HepG2 (cell line): ENCODE results near the gene DDX50. TPM values are rescaled to one million over a fixed set of nuclear protein-coding genes. Genes with fewer than 3 reads are reported as not detected.
A peak's percentile ranks its signal among the peaks of the same experiment; 100 is the strongest.

Experiments
- ATAC-seq: fragments of 200-7000 bp; cut with Tn5 transposase; 3 replicates; pipeline ENCODE4 v1.9.1; 2020; ENCODE audit warnings: mild to moderate bottlenecking, moderate library complexity
- BruUV-seq: library from RNA; stranded (reverse); fragments of 400-500 nt; replicated peaks from 2 replicates; lab custom pipeline; 2021; lab: Mats Ljungman, UMichigan
- CTCF ChIA-PET: fragments of 300-600 bp; formaldehyde crosslinking; extraction: SDS; loops from one replicate; lab custom pipeline; 2021; ENCODE audit warnings: low total read pairs, inconsistent platforms, low intra/inter-chr PET ratio; lab: Yijun Ruan, JAX
- POLR2A ChIA-PET: fragments of 350-600 bp; sonication (Branson Sonifier 250); formaldehyde crosslinking; loops from one replicate; lab custom pipeline; 2020; ENCODE audit warnings: antibody characterized with exemption, inconsistent platforms; lab: Yijun Ruan, JAX
- DNase-seq: peaks from one replicate; pipeline ENCODE4 v3.0.0-alpha.2; 2015; ENCODE audit warnings: low spot score
- FAIRE-seq: peaks from 3 replicates; lab custom pipeline; 2011; peaks lifted over from hg19 to GRCh38; lab: Jason Lieb, UNC
- H2AFZ ChIP-seq: one replicate; pipeline ENCODE4 v1.6.1; 2011; ENCODE audit warnings: low read length, inconsistent platforms
- H3K27ac ChIP-seq: fragments of 300-600 bp; 3 replicates; pipeline ENCODE4 v1.8.0; 2011; ENCODE audit warnings: mixed run types, mild to moderate bottlenecking, mixed read lengths, low read length, inconsistent platforms; ENCODE audit not compliant: insufficient read depth; ENCODE audit errors: extremely low read length
- H3K27me3 ChIP-seq, 2 experiments: fragments of 200-600 bp in 1 of 2; 2 replicates in 1 of 2; 3 replicates in 1 of 2; pipeline versions ENCODE4 v1.6.0 to v1.8.0; 2011; ENCODE audit warnings: low read length in 2 of 2, mild to moderate bottlenecking in 2 of 2, moderate library complexity in 2 of 2, inconsistent platforms in 1 of 2; ENCODE audit not compliant: insufficient read depth in 2 of 2, control insufficient read depth in 1 of 2
- H3K36me3 ChIP-seq, 2 experiments: fragments of 200-600 bp in 1 of 2; replicated peaks in 1 of 2; 2 replicates in 1 of 2; 3 replicates in 1 of 2; pipeline versions ENCODE4 v1.5.1 to v1.8.0; 2011; ENCODE audit warnings: low read length in 2 of 2, inconsistent platforms in 1 of 2; ENCODE audit not compliant: insufficient read depth in 2 of 2, control insufficient read depth in 1 of 2
- H3K4me1 ChIP-seq: 2 replicates; pipeline ENCODE4 v1.5.1; 2012; ENCODE audit warnings: low read length, inconsistent platforms; ENCODE audit not compliant: insufficient read depth
- H3K4me2 ChIP-seq: 2 replicates; pipeline ENCODE4 v1.6.0; 2011; ENCODE audit warnings: low read depth, low read length, inconsistent platforms
- H3K4me3 ChIP-seq, 3 experiments: fragments of 200-600 bp in 1 of 3; sonication (generic), shearing (Covaris generic) in 1 of 3; replicated peaks in 1 of 3; 2 replicates each; pipeline ENCODE4 v1.5.1; 2011 to 2016; ENCODE audit warnings: low read length in 3 of 3, inconsistent platforms in 2 of 3, low read depth in 2 of 3, mild to moderate bottlenecking in 2 of 3, control low read depth in 1 of 3, mixed read lengths in 1 of 3; ENCODE audit not compliant: insufficient read depth in 1 of 3
- H3K79me2 ChIP-seq: one replicate; pipeline ENCODE4 v1.6.1; 2011; ENCODE audit warnings: low read length, inconsistent platforms; ENCODE audit not compliant: insufficient read depth
- H3K9ac ChIP-seq: 2 replicates; pipeline ENCODE4 v1.6.0; 2011; ENCODE audit warnings: mild to moderate bottlenecking, low read depth, low read length, inconsistent platforms; ENCODE audit not compliant: insufficient read depth
- H3K9me3 ChIP-seq: 2 replicates; pipeline ENCODE4 v1.5.1; 2012; ENCODE audit warnings: mild to moderate bottlenecking, low read length
- H4K20me1 ChIP-seq: 2 replicates; pipeline ENCODE4 v1.6.0; 2011; ENCODE audit warnings: inconsistent platforms, mild to moderate bottlenecking, low read length, moderate library complexity; ENCODE audit not compliant: insufficient read depth
- AHR ChIP-seq: IDR thresholded peaks from 2 replicates; pipeline ENCODE4 v1.6.1; 2018; ENCODE audit warnings: missing genetic modification reagents, missing compliant biosample characterization
- BCL6 ChIP-seq: IDR thresholded peaks from 2 replicates; pipeline ENCODE4 v1.6.1; 2016; ENCODE audit warnings: missing genetic modification reagents, missing compliant biosample characterization
- JUNB ChIP-seq: sonication (generic); formaldehyde crosslinking; IDR thresholded peaks from 2 replicates; pipeline ENCODE4 v1.8.0; 2022; ENCODE audit warnings: missing genetic modification reagents, mild to moderate bottlenecking, borderline replicate concordance
- NCOA5 ChIP-seq: sonication (generic); formaldehyde crosslinking; IDR thresholded peaks from 2 replicates; pipeline ENCODE4 v1.4.0; 2020; ENCODE audit warnings: missing genetic modification reagents
- NFE2L2 ChIP-seq: fragments of 150-350 bp; IDR thresholded peaks from 2 replicates; pipeline ENCODE4 v1.6.1; 2014; ENCODE audit warnings: low read length
- POLR2AphosphoS2 ChIP-seq: IDR thresholded peaks from 2 replicates; pipeline ENCODE4 v1.6.1; 2011; ENCODE audit warnings: low read depth, low read length, improper control_type of control experiment
- RCOR2 ChIP-seq: IDR thresholded peaks from 2 replicates; pipeline ENCODE4 v1.6.1; 2016; ENCODE audit warnings: missing biosample characterization, missing genetic modification reagents
- ZC3H4 ChIP-seq: sonication (generic); formaldehyde crosslinking; IDR thresholded peaks from 2 replicates; pipeline ENCODE4 v1.4.0; 2020; ENCODE audit warnings: missing genetic modification reagents, borderline replicate concordance
- ZNF230 ChIP-seq: sonication (generic); formaldehyde crosslinking; IDR thresholded peaks from 2 replicates; pipeline ENCODE4 v1.4.0; 2020; ENCODE audit warnings: mild to moderate bottlenecking, missing genetic modification reagents
- ZNF513 ChIP-seq: sonication (generic); formaldehyde crosslinking; conservative IDR thresholded peaks from 2 replicates; pipeline ENCODE4 v1.5.0; 2020; ENCODE audit warnings: missing genetic modification reagents
- ZNF607 ChIP-seq: sonication (generic); formaldehyde crosslinking; IDR thresholded peaks from 2 replicates; pipeline ENCODE4 v1.5.1; 2020; ENCODE audit warnings: missing genetic modification reagents, mild to moderate bottlenecking, borderline replicate concordance
- ZNF709 ChIP-seq: sonication (generic); formaldehyde crosslinking; IDR thresholded peaks from 2 replicates; pipeline ENCODE4 v1.5.0; 2020; ENCODE audit warnings: mild to moderate bottlenecking, missing genetic modification reagents
- ZNF816 ChIP-seq: sonication (generic); formaldehyde crosslinking; IDR thresholded peaks from 2 replicates; pipeline ENCODE4 v1.8.0; 2022; ENCODE audit warnings: missing genetic modification reagents, mild to moderate bottlenecking, borderline replicate concordance
- ZNF841 ChIP-seq: sonication (generic); formaldehyde crosslinking; IDR thresholded peaks from 2 replicates; pipeline ENCODE4 v1.8.1; 2023; ENCODE audit warnings: missing genetic modification reagents, borderline replicate concordance
- WGBS: methylation state at CpG from one replicate; pipeline ENCODE4 v1.1.6; 2017; ENCODE audit warnings: low lambda C conversion rate; 5-methylcytosine and 5-hydroxymethylcytosine counted together
- in situ Hi-C: cut with HindIII; loops from 2 replicates; pipeline ENCODE4 v1.10.0; 2017; ENCODE audit warnings: low pct_unique_long_range_greater_than_20kb; ENCODE audit not compliant: extremely low pct_ligation_motif_present
- intact Hi-C: fragments of 100-400 bp; cut with micrococcal nuclease; formaldehyde crosslinking; loops from one replicate; pipeline ENCODE4 v1.10.0; 2022; ENCODE audit not compliant: unreplicated experiment
- polyA plus RNA-seq, 8 experiments: library from polyadenylated mRNA; depleted of rRNA in 3 of 8; stranded (reverse) in 7 of 8; unstranded in 1 of 8; fragments of >200 nt; fragmentation: Illumina TruSeq in 4 of 8; extraction: Trizol in 4 of 8; gene quantifications; 2 replicates each; pipeline versions ENCODE4 v1.2.1 to v1.2.3, GENCODE V29; 2011 to 2016; ENCODE audit warnings: low read depth in 4 of 8, missing spikeins in 1 of 8, mixed read lengths in 1 of 8; ENCODE audit not compliant: insufficient read depth in 1 of 8
- total RNA-seq, 5 experiments: library from RNA; depleted of rRNA; stranded (reverse); fragments of >200 nt; fragmentation: Illumina TruSeq; extraction: Trizol; gene quantifications; 2 replicates each; pipeline ENCODE4 v1.2.3, GENCODE V29; 2016; ENCODE audit warnings: low read depth in 1 of 5
- TF ChIP-seq, protein P1 (sequence below): IDR thresholded peaks from 2 replicates; pipeline ENCODE4 v1.4.0; 2020; ENCODE audit warnings: mild to moderate bottlenecking, missing genetic modification reagents
- TF ChIP-seq, protein P2 (sequence below): IDR thresholded peaks from 2 replicates; pipeline ENCODE4 v1.6.1; 2016; ENCODE audit warnings: control low read depth
- TF ChIP-seq, protein P3 (sequence below): sonication (generic); formaldehyde crosslinking; IDR thresholded peaks from 2 replicates; pipeline ENCODE4 v1.8.0; 2022; ENCODE audit warnings: missing genetic modification reagents, mild to moderate bottlenecking, inconsistent platforms, borderline replicate concordance

DDX50 gene
- total and polyA plus RNA-seq, 2 of the 13 experiments (the other 11 are each of a cell fraction or from before 2014, with no cell fraction given) = 19.0 to 38.2 TPM

DNA sequence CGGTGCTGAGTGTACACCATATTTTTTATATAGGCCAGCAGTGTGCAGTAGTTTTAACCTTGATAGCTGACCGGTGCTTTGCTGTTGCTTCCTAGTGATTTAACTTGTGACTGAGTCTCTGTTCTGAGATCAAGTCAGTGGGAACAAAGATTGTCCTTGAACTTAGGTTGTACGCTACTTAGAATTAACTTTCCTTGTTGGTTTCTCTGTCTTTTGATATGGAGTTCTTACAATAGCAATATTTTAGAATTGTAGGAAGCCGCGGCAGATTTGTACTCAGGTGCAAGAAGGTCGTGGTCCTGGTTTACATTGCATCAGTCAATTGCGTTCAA, 56.1 kb downstream of the DDX50 start:
- CTCF ChIA-PET = no interaction called here
- Histone ChIP-seq H3K79me2 (peaks cover 66% of the 10 kb centered on the region), H3K9me3 (no peaks in the 10 kb centered on the region), H3K27me3 (no peaks in the 10 kb centered on the region; a peak in 1 of 5 replicates), H3K36me3 (peaks cover 10 to 24% of the 10 kb centered on the region in 2 experiments), H3K4me2 (peak overlapping the region; percentile 95), H3K4me1 (peaks cover 32% of the 10 kb centered on the region), H3K9ac (peak overlapping the region; percentile 97), H4K20me1 (peaks cover 29% of the 10 kb centered on the region), H3K27ac (peak overlapping the region; percentile 91), H3K4me3 (peak overlapping the region; percentile 66 to 96 (median 90)), H2AFZ (no peak overlapping the region)
- ATAC-seq = no peak
- intact Hi-C loops = loop anchor here (5.0 kb wide), 1 partner anchor 135 kb away; no protein-coding TSS in a partner anchor
- DNase-seq = peak; percentile 5
- no TSS peak for BruUV-seq
- FAIRE-seq = no peak
- in situ Hi-C loops = no loop called here
- 0% methylated on average over 6 of the region's 7 CpGs for WGBS
- POLR2A ChIA-PET = interaction anchor here (2.3 kb wide), 1 partner anchor 11 kb away, joined by 8 read pairs; no protein-coding TSS in a partner anchor
- TF ChIP-seq POLR2AphosphoS2 = no peak
- TF ChIP-seq ZNF230 (CRISPR knock-in tag) = no peak
- no peak for TF ChIP-seq ZNF607 (CRISPR knock-in tag)
- TF ChIP-seq AHR (CRISPR knock-in tag) = no peak
- no peak for TF ChIP-seq ZNF709 (CRISPR knock-in tag)
- no peak for TF ChIP-seq RCOR2 (CRISPR knock-in tag)
- TF ChIP-seq, protein P1, sequence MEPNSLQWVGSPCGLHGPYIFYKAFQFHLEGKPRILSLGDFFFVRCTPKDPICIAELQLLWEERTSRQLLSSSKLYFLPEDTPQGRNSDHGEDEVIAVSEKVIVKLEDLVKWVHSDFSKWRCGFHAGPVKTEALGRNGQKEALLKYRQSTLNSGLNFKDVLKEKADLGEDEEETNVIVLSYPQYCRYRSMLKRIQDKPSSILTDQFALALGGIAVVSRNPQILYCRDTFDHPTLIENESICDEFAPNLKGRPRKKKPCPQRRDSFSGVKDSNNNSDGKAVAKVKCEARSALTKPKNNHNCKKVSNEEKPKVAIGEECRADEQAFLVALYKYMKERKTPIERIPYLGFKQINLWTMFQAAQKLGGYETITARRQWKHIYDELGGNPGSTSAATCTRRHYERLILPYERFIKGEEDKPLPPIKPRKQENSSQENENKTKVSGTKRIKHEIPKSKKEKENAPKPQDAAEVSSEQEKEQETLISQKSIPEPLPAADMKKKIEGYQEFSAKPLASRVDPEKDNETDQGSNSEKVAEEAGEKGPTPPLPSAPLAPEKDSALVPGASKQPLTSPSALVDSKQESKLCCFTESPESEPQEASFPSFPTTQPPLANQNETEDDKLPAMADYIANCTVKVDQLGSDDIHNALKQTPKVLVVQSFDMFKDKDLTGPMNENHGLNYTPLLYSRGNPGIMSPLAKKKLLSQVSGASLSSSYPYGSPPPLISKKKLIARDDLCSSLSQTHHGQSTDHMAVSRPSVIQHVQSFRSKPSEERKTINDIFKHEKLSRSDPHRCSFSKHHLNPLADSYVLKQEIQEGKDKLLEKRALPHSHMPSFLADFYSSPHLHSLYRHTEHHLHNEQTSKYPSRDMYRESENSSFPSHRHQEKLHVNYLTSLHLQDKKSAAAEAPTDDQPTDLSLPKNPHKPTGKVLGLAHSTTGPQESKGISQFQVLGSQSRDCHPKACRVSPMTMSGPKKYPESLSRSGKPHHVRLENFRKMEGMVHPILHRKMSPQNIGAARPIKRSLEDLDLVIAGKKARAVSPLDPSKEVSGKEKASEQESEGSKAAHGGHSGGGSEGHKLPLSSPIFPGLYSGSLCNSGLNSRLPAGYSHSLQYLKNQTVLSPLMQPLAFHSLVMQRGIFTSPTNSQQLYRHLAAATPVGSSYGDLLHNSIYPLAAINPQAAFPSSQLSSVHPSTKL (CRISPR knock-in tag) = no peak
- no peak for TF ChIP-seq JUNB
- TF ChIP-seq ZC3H4 (CRISPR knock-in tag) = no peak
- no peak for TF ChIP-seq BCL6
- TF ChIP-seq ZNF513 (CRISPR knock-in tag) = no peak
- TF ChIP-seq, protein P2, sequence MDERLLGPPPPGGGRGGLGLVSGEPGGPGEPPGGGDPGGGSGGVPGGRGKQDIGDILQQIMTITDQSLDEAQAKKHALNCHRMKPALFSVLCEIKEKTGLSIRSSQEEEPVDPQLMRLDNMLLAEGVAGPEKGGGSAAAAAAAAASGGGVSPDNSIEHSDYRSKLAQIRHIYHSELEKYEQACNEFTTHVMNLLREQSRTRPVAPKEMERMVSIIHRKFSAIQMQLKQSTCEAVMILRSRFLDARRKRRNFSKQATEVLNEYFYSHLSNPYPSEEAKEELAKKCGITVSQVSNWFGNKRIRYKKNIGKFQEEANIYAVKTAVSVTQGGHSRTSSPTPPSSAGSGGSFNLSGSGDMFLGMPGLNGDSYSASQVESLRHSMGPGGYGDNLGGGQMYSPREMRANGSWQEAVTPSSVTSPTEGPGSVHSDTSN (CRISPR knock-in tag) = no peak
- TF ChIP-seq, protein P3, sequence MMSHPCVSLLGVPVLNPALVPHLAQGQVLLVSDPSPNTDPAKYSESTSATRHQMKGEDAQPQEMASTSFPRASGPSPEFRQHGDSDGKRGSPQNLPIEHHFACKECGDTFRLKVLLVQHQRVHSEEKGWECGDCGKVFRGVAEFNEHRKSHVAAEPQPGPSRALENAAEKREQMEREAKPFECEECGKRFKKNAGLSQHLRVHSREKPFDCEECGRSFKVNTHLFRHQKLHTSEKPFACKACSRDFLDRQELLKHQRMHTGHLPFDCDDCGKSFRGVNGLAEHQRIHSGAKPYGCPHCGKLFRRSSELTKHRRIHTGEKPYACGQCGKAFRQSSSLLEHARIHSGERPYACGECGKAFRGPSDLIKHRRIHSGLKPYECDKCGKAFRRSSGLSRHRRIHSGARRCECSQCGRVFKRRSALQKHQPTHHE (CRISPR knock-in tag) = no peak
- TF ChIP-seq ZNF841 (CRISPR knock-in tag) = no peak
- TF ChIP-seq NCOA5 (CRISPR knock-in tag) = no peak
- 0 out of 2 replicates have a peak, but pooled peaks have one; percentile 23 for TF ChIP-seq ZNF816
- no peak for TF ChIP-seq NFE2L2
